DND-41 (cell line): Measurements from ENCODE around the gene CFAP92.

Experiments used
- ATAC-seq: fragments of 200-7000 bp; cut with Tn5 transposase; 3 replicates; pipeline ENCODE4 v1.9.1; 2021; ENCODE audit warnings: low read depth; ENCODE audit not compliant: insufficient read depth
- DNase-seq: peaks from one replicate; pipeline ENCODE4 v3.0.0-alpha.2; 2020
- H2AFZ ChIP-seq: 2 replicates; pipeline ENCODE4 v1.6.0; 2012; ENCODE audit warnings: low read depth, low read length
- H3K27ac ChIP-seq: 2 replicates; pipeline ENCODE4 v1.5.1; 2012; ENCODE audit warnings: low read length, inconsistent platforms
- H3K27me3 ChIP-seq: fragments of 200-600 bp; sonication (generic); 2 replicates; pipeline ENCODE4 v1.6.0; 2012; ENCODE audit warnings: low read length, mild to moderate bottlenecking, inconsistent platforms; ENCODE audit not compliant: insufficient read depth, poor library complexity
- H3K36me3 ChIP-seq: 2 replicates; pipeline ENCODE4 v1.5.1; 2012; ENCODE audit warnings: low read length, inconsistent platforms; ENCODE audit not compliant: insufficient read depth
- H3K4me1 ChIP-seq: 2 replicates; pipeline ENCODE4 v1.5.1; 2012; ENCODE audit warnings: mild to moderate bottlenecking, low read length; ENCODE audit not compliant: insufficient read depth
- H3K4me2 ChIP-seq: 2 replicates; pipeline ENCODE4 v1.6.0; 2012; ENCODE audit warnings: mild to moderate bottlenecking, moderate library complexity, low read length, inconsistent platforms; ENCODE audit not compliant: insufficient read depth
- H3K4me3 ChIP-seq, 2 experiments: fragments of 200-600 bp in 1 of 2; shearing (Covaris generic) in 1 of 2; 2 replicates each; pipeline ENCODE4 v1.5.1; 2012 to 2016; ENCODE audit warnings: inconsistent platforms in 2 of 2, low read length in 2 of 2, mild to moderate bottlenecking in 2 of 2, low read depth in 1 of 2, moderate library complexity in 1 of 2
- H3K79me2 ChIP-seq: 2 replicates; pipeline ENCODE4 v1.6.0; 2012; ENCODE audit warnings: low read length, inconsistent platforms; ENCODE audit not compliant: insufficient read depth
- H3K9ac ChIP-seq: 2 replicates; pipeline ENCODE4 v1.6.0; 2012; ENCODE audit warnings: low read depth, mild to moderate bottlenecking, inconsistent platforms, low read length, moderate library complexity
- H3K9me3 ChIP-seq: 2 replicates; pipeline ENCODE4 v1.5.1; 2012; ENCODE audit warnings: low read length, moderate library complexity, mild to moderate bottlenecking, inconsistent platforms; ENCODE audit not compliant: insufficient read depth, severe bottlenecking
- H4K20me1 ChIP-seq: 2 replicates; pipeline ENCODE4 v1.6.0; 2012; ENCODE audit warnings: low read length; ENCODE audit not compliant: insufficient read depth
- EZH2 ChIP-seq: IDR thresholded peaks from 3 replicates; pipeline ENCODE4 v1.6.1; 2012; ENCODE audit warnings: borderline replicate concordance, low read depth, mild to moderate bottlenecking, moderate library complexity, low read length, inconsistent platforms; ENCODE audit not compliant: severe bottlenecking
- TF ChIP-seq, protein P1 (sequence below): IDR thresholded peaks from 2 replicates; pipeline ENCODE4 v1.5.1; 2012; ENCODE audit warnings: borderline replicate concordance, low read length, moderate library complexity, mild to moderate bottlenecking; ENCODE audit not compliant: poor library complexity, severe bottlenecking; ENCODE audit errors: extremely low read depth

Gene CFAP92

DNA sequence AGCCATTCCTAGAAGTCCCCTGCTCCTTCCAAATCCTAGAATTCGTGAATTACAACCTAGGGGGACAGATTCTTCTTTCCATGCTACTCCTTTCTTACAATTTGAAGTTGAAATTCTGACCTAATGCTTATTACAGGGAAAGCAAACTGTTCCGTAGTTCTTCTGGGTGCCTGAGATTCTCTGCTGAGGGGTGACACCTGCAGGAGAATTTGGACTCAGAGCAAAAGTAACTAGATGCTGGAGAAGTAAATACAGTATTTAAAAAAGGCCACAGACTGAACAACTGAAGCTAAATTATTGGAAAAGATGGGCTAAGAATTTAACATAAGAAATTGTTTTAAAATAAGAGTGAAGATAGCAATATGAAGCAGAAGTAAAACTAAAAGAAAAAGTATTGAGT is 76.6 kb downstream of the CFAP92 start:
- ATAC-seq: no peak
- Histone ChIP-seq H3K79me2 (no peaks in the 10 kb centered on the region), H3K9me3 (peaks cover 11% of the 10 kb centered on the region), H3K27me3 (no peaks in the 10 kb centered on the region), H4K20me1 (no peaks in the 10 kb centered on the region), H3K9ac (no peak overlapping the region), H2AFZ (no peak overlapping the region), H3K4me3 (no peak overlapping the region), H3K4me1 (peaks cover 2% of the 10 kb centered on the region), H3K36me3 (peaks cover 61% of the 10 kb centered on the region), H3K27ac (no peak overlapping the region), H3K4me2 (no peak overlapping the region)
- TF ChIP-seq EZH2: no peak
- TF ChIP-seq, protein P1, sequence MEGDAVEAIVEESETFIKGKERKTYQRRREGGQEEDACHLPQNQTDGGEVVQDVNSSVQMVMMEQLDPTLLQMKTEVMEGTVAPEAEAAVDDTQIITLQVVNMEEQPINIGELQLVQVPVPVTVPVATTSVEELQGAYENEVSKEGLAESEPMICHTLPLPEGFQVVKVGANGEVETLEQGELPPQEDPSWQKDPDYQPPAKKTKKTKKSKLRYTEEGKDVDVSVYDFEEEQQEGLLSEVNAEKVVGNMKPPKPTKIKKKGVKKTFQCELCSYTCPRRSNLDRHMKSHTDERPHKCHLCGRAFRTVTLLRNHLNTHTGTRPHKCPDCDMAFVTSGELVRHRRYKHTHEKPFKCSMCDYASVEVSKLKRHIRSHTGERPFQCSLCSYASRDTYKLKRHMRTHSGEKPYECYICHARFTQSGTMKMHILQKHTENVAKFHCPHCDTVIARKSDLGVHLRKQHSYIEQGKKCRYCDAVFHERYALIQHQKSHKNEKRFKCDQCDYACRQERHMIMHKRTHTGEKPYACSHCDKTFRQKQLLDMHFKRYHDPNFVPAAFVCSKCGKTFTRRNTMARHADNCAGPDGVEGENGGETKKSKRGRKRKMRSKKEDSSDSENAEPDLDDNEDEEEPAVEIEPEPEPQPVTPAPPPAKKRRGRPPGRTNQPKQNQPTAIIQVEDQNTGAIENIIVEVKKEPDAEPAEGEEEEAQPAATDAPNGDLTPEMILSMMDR: peak; percentile 13
- no peak for DNase-seq

DNA sequence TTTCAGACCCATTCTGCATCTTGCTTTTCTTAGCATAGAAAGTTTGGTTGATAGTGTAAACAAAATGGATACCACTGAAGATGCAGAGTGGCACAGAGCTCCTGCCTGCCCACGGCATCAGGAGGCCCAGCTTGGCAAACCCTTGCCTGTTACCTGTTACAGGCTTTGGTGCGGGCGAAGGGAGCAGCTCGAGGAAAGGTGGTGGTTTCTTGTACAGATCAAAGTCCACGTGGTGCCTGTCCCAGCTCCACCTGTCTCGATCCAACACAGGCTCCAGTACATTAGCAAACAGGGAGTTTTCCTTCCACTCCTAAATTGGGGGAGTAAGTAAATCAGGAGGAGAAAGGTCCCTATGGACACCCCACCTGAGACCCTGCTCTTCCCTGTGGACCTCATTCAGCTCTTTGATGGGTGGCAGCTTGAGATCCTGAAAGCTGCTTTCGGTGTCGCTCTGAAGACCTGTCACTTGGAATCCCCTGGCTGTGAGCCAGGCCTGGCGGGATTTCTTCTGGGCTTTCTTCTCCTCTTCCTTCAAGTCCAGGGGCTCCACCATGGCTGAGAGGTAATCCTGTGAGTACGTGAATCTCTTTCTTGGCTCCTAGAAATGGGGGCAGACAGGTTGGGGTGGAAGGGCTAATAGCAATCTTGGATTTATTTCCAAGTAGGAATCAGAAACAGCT is 78.8 kb downstream of the CFAP92 start:
- no peak overlapping the region for H2AFZ ChIP-seq
- H3K79me2 ChIP-seq: no peaks in the 10 kb centered on the region
- ATAC-seq: no peak
- H3K9ac ChIP-seq: no peak overlapping the region
- no peak for DNase-seq
- H3K4me1 ChIP-seq: no peaks in the 10 kb centered on the region
- H3K27me3 ChIP-seq: no peaks in the 10 kb centered on the region
- H4K20me1 ChIP-seq: no peaks in the 10 kb centered on the region
- no peak for TF ChIP-seq EZH2
- TF ChIP-seq, protein P1: no peak
- H3K27ac ChIP-seq: no peak overlapping the region
- H3K4me3 ChIP-seq: no peak overlapping the region
- peaks cover 4% of the 10 kb centered on the region for H3K9me3 ChIP-seq
- H3K4me2 ChIP-seq: no peak overlapping the region
- peaks cover 82% of the 10 kb centered on the region for H3K36me3 ChIP-seq

DNA sequence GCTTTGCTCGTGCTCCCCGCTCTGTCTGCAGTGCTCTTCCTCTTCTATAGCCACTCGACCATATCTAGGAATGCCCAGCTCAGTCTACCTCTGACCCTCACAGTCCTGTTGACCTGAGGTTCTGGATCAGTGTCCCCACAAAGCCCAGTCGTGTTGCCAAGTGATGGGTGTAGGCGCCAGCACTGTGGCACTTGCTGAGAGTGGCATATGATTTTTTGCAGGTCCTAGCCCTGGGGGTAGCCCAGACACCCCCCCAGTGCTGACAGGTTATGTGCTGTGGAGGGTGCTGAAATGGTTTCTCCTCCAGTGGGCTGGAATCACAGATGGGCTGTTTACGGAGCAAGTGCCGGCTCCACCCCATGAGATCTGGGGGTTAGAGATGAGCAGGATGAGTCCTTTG is 82.0 kb downstream of the CFAP92 start:
- H3K9ac ChIP-seq: no peak overlapping the region
- DNase-seq: no peak
- H3K27ac ChIP-seq: no peak overlapping the region
- peaks cover 3% of the 10 kb centered on the region; the same call in 1 of the 2 replicates for H4K20me1 ChIP-seq
- no peak overlapping the region for H3K4me3 ChIP-seq
- no peaks in the 10 kb centered on the region for H3K9me3 ChIP-seq
- H3K4me2 ChIP-seq: no peak overlapping the region
- no peaks in the 10 kb centered on the region for H3K4me1 ChIP-seq
- H3K27me3 ChIP-seq: no peaks in the 10 kb centered on the region
- no peak overlapping the region for H2AFZ ChIP-seq
- ATAC-seq: no peak
- H3K79me2 ChIP-seq: no peaks in the 10 kb centered on the region
- peaks cover 100% of the 10 kb centered on the region for H3K36me3 ChIP-seq
- no peak for TF ChIP-seq EZH2
- TF ChIP-seq, protein P1: no peak

DNA sequence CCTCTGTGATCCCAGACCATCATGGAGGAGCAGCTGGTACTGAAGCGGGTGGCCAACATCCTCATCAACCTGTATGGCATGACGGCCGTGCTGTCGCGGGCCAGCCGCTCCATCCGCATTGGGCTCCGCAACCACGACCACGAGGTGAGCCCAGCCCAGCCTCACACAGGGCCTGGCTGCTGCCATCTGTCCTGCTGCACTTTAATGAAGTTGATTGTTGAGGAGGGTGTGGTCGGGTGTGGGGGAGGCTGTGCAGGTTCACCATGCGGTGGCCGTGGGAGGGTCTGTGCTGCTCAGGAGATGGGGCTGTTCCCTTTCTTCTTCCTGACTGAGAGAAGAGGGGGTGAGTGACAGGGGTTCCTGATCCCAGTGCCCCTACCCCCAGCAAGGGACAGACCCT is 83.9 kb downstream of the CFAP92 start:
- Histone ChIP-seq H3K9ac (no peak overlapping the region), H3K4me3 (no peak overlapping the region), H3K36me3 (peaks cover 100% of the 10 kb centered on the region), H4K20me1 (peaks cover 5% of the 10 kb centered on the region; the same call in 1 of the 2 replicates), H3K27ac (no peak overlapping the region), H3K9me3 (no peaks in the 10 kb centered on the region), H3K27me3 (no peaks in the 10 kb centered on the region), H3K4me1 (no peaks in the 10 kb centered on the region), H3K79me2 (no peaks in the 10 kb centered on the region), H2AFZ (no peak overlapping the region), H3K4me2 (no peak overlapping the region)
- ATAC-seq: no peak
- TF ChIP-seq, protein P1: no peak
- TF ChIP-seq EZH2: no peak
- DNase-seq: no peak
